Kidney epithelial cell (primary cell): ENCODE data around the gene PSMB5. TPM values are rescaled to one million over a fixed set of nuclear protein-coding genes. Genes with fewer than 3 reads are reported as not detected.
A peak's percentile ranks its signal among the peaks of the same experiment; 100 is the strongest.

ENCODE experiments used
- DNase-seq: peaks from one replicate; pipeline ENCODE4 v3.0.0-alpha.2; 2010; ENCODE audit warnings: low read depth
- H3K27me3 ChIP-seq: 2 replicates; pipeline ENCODE4 v1.6.0; 2011; ENCODE audit warnings: low read length; ENCODE audit not compliant: control insufficient read depth, insufficient read depth
- H3K36me3 ChIP-seq: 2 replicates; pipeline ENCODE4 v1.5.1; 2011; ENCODE audit warnings: low read length; ENCODE audit not compliant: control insufficient read depth, insufficient read depth
- H3K4me3 ChIP-seq: 2 replicates; pipeline ENCODE4 v1.5.1; 2011; ENCODE audit warnings: low read depth, mild to moderate bottlenecking, control low read depth, low read length
- CTCF ChIP-seq: IDR thresholded peaks from 2 replicates; pipeline ENCODE4 v1.5.1; 2011; ENCODE audit warnings: mild to moderate bottlenecking, moderate library complexity, low read length, control low read depth, inconsistent platforms; ENCODE audit not compliant: insufficient read depth, poor library complexity, severe bottlenecking
- total RNA-seq: library from RNA; depleted of rRNA; stranded (reverse); fragments of >200 nt; gene quantifications from 2 replicates; pipeline ENCODE4 v1.2.3, GENCODE V29; 2015

Gene PSMB5
- total RNA-seq, 1 donor from 2014 or later, result 199 TPM

GRCh38 chr14:22980672-22981089 lies 54.0 kb downstream of the PSMB5 start:
- Histone ChIP-seq H3K4me3 (peak overlapping the region; percentile 89), H3K36me3 (no peaks in the 10 kb centered on the region), H3K27me3 (no peaks in the 10 kb centered on the region)
- TF ChIP-seq CTCF, result no peak
- no peak for DNase-seq

DNA sequence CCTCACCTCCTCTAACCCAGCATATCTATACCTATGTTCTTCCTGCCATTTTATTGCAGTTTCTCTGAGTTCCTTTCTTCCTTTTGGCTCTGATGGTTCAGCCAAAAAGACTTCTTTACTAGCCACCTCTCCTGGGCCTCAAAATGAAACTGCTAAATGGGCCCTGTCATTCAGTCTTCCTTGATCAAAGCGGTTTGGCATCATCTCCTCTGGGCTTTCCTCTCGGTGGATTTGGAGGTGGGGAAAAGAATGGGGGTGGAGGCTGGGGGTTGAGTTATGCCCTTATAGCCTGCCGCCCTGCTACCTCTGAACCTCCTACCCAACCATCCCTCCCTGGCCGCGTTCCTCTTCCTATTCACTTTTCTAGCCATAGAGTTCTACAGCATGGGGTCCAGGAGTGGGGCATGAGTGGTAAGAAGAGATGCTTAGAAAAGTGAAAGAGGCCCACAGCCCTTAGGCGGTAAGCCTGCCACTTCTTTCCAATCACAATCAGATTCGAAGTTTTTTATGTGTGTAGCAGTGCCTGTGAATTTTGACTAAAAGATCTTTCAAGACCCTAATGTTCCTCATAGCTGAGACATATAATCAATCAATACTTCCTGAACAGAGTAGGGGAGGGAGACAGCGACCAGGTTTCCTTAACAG lies 54.8 kb downstream of the PSMB5 start:
- TF ChIP-seq CTCF, result no peak
- Histone ChIP-seq H3K4me3 (peak overlapping the region; percentile 89), H3K36me3 (no peaks in the 10 kb centered on the region), H3K27me3 (no peaks in the 10 kb centered on the region)
- DNase-seq, result no peak

- Histone ChIP-seq H3K4me3 (peak overlapping the region; percentile 89), H3K36me3 (no peaks in the 10 kb centered on the region), H3K27me3 (no peaks in the 10 kb centered on the region)
- DNase-seq, result no peak
- TF ChIP-seq CTCF, result no peak
Observed at GRCh38 chr14:22978981-22979671, 55.6 kb downstream of the PSMB5 start.

GRCh38 chr14:22978487-22978837 lies 56.2 kb downstream of the PSMB5 start:
- no peak for TF ChIP-seq CTCF
- Histone ChIP-seq H3K4me3 (no peak overlapping the region), H3K36me3 (peaks cover 2% of the 10 kb centered on the region), H3K27me3 (no peaks in the 10 kb centered on the region)
- DNase-seq, result no peak

GRCh38 chr14:22977684-22978486 lies 56.8 kb downstream of the PSMB5 start:
- peak; percentile 71 for DNase-seq
- no peak for TF ChIP-seq CTCF
- Histone ChIP-seq H3K36me3 (peaks cover 3% of the 10 kb centered on the region), H3K4me3 (peak overlapping the region; percentile 0), H3K27me3 (no peaks in the 10 kb centered on the region)

DNA sequence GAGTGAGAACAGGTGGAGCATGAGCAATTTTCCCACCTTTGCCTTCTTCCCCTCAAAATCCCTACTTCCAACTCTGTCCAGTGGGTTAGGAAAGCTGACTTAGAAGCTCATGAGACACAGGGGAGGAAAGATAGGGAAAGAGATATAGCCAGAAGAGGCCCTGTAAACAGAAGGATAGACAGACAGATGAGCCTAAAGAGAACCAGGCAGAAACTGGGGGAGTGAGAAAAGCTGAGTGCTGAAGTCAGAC lies 57.3 kb downstream of the PSMB5 start:
- Histone ChIP-seq H3K36me3 (peaks cover 3% of the 10 kb centered on the region), H3K27me3 (no peaks in the 10 kb centered on the region), H3K4me3 (no peak overlapping the region)
- DNase-seq, result no peak
- TF ChIP-seq CTCF, result no peak
